HAP-1 (cell line): Measurements from ENCODE around the gene ADD2.

ENCODE experiments used
- DNase-seq, 2 experiments: peaks; one replicate each; pipeline ENCODE4 v3.0.0-alpha.2; 2016 to 2020; ENCODE audit warnings: low spot score in 2 of 2
- H3K27me3 ChIP-seq: fragments of 250-450 bp; sonication (Bioruptor Pico); 2 replicates; pipeline ENCODE4 v1.5.1; 2020; ENCODE audit warnings: low read depth, mild to moderate bottlenecking, moderate library complexity
- H3K36me3 ChIP-seq: fragments of 250-450 bp; sonication (Bioruptor Pico); replicated peaks from 2 replicates; pipeline ENCODE4 v1.5.1; 2020; ENCODE audit warnings: mild to moderate bottlenecking
- H3K4me1 ChIP-seq: fragments of 250-450 bp; sonication (Bioruptor Pico); 2 replicates; pipeline ENCODE4 v1.5.1; 2020; ENCODE audit warnings: mild to moderate bottlenecking
- H3K4me3 ChIP-seq: fragments of 250-450 bp; sonication (Bioruptor Pico); 2 replicates; pipeline ENCODE4 v1.5.1; 2020; ENCODE audit warnings: mild to moderate bottlenecking, moderate library complexity
- H3K9me3 ChIP-seq: fragments of 250-450 bp; sonication (Bioruptor Pico); 2 replicates; pipeline ENCODE4 v1.5.1; 2020; ENCODE audit warnings: mild to moderate bottlenecking, moderate library complexity
- in situ Hi-C: fragments of 300-500 bp; cut with MboI; formaldehyde crosslinking; loops from 3 replicates; pipeline ENCODE4 v1.14.3; 2020; ENCODE audit warnings: low sequenced_read_pairs, inconsistent platforms, mixed read lengths

ADD2 gene

DNA sequence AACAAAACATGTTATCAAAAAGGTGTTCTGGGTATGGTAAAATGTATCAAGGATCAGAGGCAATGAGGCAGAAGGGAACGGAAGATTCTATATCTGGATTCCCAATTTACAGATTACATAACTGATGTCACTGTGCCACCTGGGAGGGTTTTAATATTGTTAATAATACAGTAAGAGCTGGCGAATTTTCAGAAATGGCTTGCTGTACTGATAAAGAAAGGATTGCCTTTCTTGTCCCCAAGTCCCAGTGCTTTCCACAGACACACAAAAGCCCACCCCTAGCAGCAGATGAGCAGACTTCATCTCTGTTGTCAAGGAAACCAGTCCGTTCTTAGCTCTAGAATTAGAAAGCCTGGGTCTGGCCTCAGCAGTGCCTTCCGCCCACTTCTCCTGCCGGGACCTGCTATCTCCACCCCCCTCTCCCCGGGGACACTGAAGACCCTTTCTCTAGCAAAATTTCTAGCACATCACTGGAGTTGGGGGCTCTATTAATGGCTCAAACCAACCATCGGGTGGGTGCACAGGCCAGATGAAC, 34.3 kb downstream of the ADD2 start:
- H3K4me1 ChIP-seq = peaks cover 9% of the 10 kb centered on the region
- no peaks in the 10 kb centered on the region for H3K9me3 ChIP-seq
- DNase-seq = no peak
- in situ Hi-C loops = no loop called here
- H3K4me3 ChIP-seq = no peak overlapping the region
- H3K36me3 ChIP-seq = no peaks in the 10 kb centered on the region
- no peaks in the 10 kb centered on the region for H3K27me3 ChIP-seq

DNA sequence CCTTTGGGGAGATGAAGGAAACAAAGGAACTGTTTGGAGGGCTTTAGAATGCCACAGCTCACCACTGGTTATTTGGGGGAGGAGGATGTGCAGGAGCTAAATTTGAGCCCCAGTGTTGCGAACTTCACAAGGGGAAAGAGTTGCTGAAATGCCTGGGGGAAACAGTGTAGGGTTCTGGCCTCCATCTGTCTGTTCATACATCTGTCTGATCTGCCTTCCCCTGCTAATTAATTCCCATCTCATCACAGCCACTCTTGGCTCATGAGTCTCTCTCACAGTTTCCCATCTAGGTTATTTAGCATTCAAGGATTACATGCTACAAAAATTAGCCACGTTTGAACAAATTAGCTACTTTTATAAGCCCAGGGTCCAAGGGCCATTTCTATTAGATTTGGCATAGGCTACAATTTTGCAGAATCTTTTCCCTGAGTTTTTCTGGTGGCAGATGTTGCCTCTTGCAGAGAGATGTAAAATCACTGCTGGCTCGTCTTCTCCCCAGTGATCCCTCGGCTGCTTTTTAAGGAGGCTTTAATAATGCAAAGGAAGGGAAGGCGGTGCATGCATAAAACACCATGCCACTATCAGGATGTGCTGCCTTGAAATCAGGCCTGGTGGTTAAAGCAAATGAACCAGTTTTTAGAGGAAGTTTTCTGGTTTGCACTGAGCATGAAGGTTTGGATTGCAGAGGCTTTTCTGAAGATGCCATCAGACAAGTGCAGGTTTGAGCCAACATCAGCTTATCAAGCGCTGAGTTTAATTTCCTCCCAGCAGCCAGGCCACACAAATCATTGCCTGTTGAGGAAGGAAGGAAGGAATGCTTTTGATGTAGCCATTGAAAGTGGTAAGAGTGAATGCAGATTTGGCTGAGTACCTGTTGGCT, 35.0 kb downstream of the ADD2 start:
- H3K4me1 ChIP-seq = peaks cover 9% of the 10 kb centered on the region
- no peak for DNase-seq
- in situ Hi-C loops = no loop called here
- no peak overlapping the region for H3K4me3 ChIP-seq
- H3K9me3 ChIP-seq = no peaks in the 10 kb centered on the region
- H3K27me3 ChIP-seq = no peaks in the 10 kb centered on the region
- H3K36me3 ChIP-seq = no peaks in the 10 kb centered on the region

DNA sequence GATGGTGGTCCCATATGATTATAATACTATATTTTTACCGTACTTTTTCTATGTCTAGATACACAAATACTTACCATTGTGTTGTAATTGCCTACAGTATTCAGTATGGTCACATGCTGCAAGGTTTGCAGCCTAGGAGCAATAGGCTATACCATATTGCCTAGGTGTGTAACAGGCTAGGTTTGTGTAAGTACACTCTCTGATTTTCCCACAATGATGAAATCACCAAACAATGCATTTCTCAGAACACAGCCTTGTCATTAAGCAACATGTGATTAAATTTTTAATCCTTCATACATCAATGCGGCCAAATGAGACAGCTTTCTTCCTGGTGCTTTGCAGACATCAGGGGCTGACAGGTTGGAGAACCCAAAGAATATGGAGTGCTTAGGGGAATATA, 37.3 kb downstream of the ADD2 start:
- H3K36me3 ChIP-seq = no peaks in the 10 kb centered on the region
- H3K27me3 ChIP-seq = no peaks in the 10 kb centered on the region
- in situ Hi-C loops = no loop called here

DNA sequence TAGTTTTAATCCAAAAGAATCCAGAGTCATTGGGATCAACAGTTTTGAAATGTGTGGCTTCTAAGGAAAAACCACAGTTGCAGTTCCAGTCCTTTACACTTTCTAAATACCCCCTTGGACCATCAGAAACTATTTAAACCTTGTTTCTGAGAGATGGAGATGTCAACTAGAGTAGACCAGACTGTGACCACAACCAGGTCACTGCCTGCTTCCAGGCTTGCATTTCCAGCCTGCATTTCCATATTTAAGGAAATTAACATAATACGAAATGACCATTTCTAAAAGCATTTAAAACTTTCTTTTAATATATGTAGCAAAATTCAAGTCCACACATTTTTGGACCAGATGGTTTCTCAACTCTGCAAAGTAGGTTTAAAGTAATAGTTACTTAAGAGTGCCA, 38.4 kb downstream of the ADD2 start:
- no peaks in the 10 kb centered on the region for H3K9me3 ChIP-seq
- H3K27me3 ChIP-seq = no peaks in the 10 kb centered on the region
- DNase-seq = no peak
- H3K4me3 ChIP-seq = no peak overlapping the region
- peaks cover under 1% of the 10 kb centered on the region for H3K4me1 ChIP-seq
- in situ Hi-C loops = no loop called here
- H3K36me3 ChIP-seq = no peaks in the 10 kb centered on the region

More for the DNA sequence above, 37.3 kb downstream of the ADD2 start:
- Histone ChIP-seq H3K4me1 (peaks cover 9% of the 10 kb centered on the region), H3K4me3 (no peak overlapping the region), H3K9me3 (no peaks in the 10 kb centered on the region)
- DNase-seq = no peak

DNA sequence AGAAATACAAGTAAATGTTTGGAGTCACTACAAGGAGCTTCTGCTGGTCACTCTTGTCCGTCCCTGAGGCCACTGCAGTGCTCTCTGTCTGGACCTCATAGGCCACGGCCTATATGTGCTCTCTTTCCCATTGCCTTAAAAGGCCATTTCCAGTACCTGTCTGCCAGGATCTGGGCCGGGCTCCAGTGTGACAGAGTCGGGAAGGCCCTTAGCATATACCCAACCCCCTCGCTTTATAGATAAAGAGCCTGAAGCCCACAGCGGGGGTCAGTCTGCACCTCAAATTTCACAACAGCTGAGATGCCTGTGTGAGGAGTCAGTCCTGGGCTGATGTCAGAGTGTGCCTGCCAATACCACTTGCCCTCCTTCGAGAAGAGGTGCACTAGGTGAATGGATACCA, 39.9 kb downstream of the ADD2 start:
- no peaks in the 10 kb centered on the region for H3K4me1 ChIP-seq
- DNase-seq = no peak
- H3K9me3 ChIP-seq = no peaks in the 10 kb centered on the region
- H3K36me3 ChIP-seq = no peaks in the 10 kb centered on the region
- no peaks in the 10 kb centered on the region for H3K27me3 ChIP-seq
- in situ Hi-C loops = no loop called here
- H3K4me3 ChIP-seq = no peak overlapping the region

DNA sequence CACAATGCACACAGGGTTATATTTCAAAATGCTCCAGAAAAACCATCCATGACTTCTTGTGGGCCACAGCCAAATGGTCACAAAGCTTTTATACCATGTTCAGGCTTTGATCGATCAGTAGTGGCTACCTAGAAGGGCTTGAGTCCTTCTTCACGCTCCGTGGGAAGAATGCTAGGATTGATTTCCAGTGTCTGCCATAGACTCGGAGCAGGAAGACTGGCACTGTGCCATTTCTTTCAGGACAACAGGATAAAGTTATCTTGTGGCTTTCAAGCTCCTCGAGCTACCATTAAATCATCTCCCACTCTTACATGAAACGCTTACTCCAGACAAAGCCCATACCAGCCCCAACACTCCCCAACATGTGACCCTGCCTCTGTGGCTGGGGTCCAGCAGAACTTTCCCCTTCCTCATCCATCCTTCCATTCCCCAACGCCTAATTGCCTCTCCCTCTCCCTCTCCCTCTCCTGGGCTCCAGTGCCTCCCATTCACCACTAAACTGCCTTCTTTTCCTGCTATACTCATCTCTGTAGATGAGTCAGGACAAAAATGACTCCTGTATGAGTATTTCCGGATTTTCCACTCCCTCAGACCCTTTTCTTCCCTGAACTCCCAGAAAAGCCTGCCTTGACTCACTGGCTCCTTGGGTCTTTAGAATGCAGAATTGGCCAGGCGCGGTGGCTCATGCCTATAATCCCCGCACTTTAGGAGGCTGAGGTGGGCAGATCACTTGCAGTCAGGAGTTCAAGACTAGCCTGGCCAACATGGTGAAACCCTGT, 40.9 kb downstream of the ADD2 start:
- Histone ChIP-seq H3K4me1 (no peaks in the 10 kb centered on the region), H3K27me3 (no peaks in the 10 kb centered on the region), H3K4me3 (no peak overlapping the region)

DNA sequence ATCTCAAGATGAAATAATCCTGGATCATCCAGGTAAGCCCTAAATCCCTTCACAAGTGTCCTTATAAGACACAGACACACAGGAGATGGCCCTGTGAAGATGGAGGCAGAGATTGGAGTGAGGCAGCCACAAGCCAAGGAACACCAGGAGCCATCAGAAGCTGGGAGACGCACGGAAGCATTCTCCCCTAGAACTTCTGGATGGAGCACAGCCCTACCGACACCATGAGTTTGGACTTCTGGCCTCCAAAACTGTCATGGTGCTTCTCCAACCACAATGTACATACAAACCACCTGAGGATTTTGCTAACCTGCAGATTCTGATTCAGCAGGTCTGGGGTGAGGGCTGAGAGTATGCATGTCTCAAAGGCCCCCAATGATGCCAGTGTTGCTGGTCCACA, 42.5 kb downstream of the ADD2 start:
- H3K36me3 ChIP-seq = no peaks in the 10 kb centered on the region
- no peaks in the 10 kb centered on the region for H3K4me1 ChIP-seq
- no peaks in the 10 kb centered on the region for H3K9me3 ChIP-seq
- H3K4me3 ChIP-seq = no peak overlapping the region
- no peaks in the 10 kb centered on the region for H3K27me3 ChIP-seq
- DNase-seq = no peak
- in situ Hi-C loops = no loop called here

More for the DNA sequence above, 40.9 kb downstream of the ADD2 start:
- no peak for DNase-seq
- in situ Hi-C loops = no loop called here
- Histone ChIP-seq H3K36me3 (no peaks in the 10 kb centered on the region), H3K9me3 (no peaks in the 10 kb centered on the region)

DNA sequence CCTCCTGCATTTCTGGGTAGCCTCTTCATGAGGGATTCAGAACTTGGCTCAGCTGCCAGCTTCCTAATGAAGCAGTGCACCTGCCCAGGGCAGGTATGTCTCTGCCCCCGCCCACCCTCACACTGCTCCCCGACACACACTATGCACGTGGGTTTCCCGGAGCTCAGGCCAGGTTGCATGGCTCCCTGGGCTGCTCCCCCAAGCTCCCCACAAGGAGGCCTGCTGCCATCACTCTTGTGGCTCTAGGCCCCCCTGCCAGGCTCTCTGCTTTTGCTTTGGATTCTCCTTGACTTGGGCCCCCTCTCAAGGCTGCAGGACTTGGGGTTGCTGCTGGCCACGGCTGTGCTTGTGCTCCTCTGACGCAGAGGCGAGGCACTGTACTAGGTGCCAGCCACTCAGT, 43.6 kb downstream of the ADD2 start:
- in situ Hi-C loops = no loop called here
- no peaks in the 10 kb centered on the region for H3K27me3 ChIP-seq
- H3K4me3 ChIP-seq = no peak overlapping the region
- no peaks in the 10 kb centered on the region for H3K36me3 ChIP-seq
- DNase-seq = no peak
- no peaks in the 10 kb centered on the region for H3K4me1 ChIP-seq
- H3K9me3 ChIP-seq = no peaks in the 10 kb centered on the region

DNA sequence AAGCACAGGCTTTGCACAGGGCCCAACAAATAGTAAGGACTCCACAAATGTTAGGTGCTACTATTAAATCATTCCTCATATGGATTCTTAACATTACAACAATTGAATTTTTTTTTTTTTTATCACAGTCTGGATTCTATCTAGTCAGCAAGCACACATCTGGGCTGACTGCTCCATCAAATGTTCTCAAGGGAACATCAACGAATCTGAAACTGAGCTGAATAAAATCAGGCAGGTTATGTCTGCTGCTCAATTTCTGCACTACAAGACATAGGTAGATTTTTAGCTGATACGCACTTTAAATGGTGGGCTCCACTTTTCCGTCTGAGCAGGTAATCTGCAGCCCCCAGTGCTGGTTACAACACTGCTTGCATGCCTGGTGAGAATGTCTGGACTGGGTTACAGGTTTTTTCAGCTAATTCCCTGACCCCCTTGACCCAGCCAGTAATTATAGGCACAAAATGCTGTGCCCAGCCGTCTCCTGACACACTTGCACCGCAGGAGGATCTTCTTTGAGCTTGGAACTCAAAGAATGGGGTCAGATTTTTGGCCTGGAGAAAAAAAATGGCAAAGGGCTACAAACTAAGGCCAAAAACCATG, 44.6 kb downstream of the ADD2 start:
- no peak for DNase-seq
- Histone ChIP-seq H3K9me3 (no peaks in the 10 kb centered on the region), H3K27me3 (no peaks in the 10 kb centered on the region), H3K4me3 (no peak overlapping the region), H3K36me3 (no peaks in the 10 kb centered on the region), H3K4me1 (no peaks in the 10 kb centered on the region)
- in situ Hi-C loops = no loop called here

DNA sequence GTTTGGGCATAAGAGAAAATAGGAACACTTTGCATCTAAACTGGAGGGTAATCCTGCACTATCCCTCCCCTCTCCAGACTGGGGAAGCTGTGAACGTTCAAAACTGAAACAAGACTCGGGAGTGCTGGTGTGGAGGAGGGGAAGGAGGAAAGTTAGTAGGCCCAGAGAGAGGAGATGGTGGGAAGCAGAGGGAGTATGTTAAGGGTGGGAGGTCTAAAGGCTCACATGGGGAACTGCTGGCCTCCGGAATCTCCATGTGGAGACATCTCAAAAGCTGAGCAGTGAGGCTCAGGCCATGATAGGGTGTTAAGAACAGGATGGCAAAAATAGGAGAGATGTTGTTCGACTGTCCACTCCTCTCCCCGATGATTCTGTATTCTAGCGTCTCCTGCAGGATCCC, 47.9 kb downstream of the ADD2 start:
- Histone ChIP-seq H3K4me1 (peaks cover 7% of the 10 kb centered on the region), H3K36me3 (no peaks in the 10 kb centered on the region), H3K4me3 (no peak overlapping the region), H3K9me3 (no peaks in the 10 kb centered on the region), H3K27me3 (no peaks in the 10 kb centered on the region)
- no peak for DNase-seq
- in situ Hi-C loops = no loop called here

DNA sequence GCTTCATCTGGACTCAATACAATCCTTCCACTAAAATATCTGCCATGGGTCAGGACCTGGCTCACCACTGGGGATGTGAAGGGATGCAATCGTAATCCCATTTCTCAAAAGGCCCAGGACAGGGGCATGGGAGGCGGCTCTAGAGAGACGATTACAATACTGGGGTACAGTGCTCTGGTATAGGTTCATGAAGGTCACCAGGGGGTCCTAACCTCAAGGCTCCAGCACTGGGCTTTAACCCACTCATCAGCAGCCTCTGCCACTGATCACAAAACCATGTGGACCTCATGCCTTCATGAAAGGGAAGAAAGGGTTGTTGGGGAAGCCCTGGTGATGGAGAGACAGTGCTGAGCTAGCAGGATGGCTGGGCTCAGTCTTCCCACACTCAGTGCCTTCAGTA, 48.8 kb downstream of the ADD2 start:
- no peaks in the 10 kb centered on the region for H3K36me3 ChIP-seq
- no peak for DNase-seq
- H3K27me3 ChIP-seq = no peaks in the 10 kb centered on the region
- peaks cover 16% of the 10 kb centered on the region for H3K4me1 ChIP-seq
- no peaks in the 10 kb centered on the region for H3K9me3 ChIP-seq
- no peak overlapping the region for H3K4me3 ChIP-seq
- in situ Hi-C loops = no loop called here

DNA sequence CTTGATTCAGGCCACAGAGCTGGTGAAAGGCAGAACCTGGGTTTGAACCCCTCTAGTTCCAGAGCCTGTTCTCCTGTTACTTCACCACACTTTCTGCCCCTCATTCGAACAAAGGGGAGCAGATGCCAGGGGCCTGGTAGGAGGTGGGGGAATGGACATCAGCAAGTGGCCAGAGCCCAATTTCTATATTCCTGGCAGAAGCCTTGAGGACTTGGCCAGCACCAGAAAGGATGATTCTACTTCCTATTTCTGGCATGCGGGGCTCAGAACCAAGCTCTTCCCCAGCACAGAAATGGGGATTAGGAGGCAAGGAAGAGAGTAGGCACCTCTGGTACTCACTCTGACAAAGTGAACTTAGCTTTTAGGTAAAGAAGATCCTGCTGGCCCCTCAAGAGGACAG, 49.3 kb downstream of the ADD2 start:
- Histone ChIP-seq H3K4me3 (no peak overlapping the region), H3K36me3 (no peaks in the 10 kb centered on the region), H3K9me3 (no peaks in the 10 kb centered on the region), H3K4me1 (peaks cover 20% of the 10 kb centered on the region), H3K27me3 (no peaks in the 10 kb centered on the region)
- in situ Hi-C loops = no loop called here
- DNase-seq = no peak

DNA sequence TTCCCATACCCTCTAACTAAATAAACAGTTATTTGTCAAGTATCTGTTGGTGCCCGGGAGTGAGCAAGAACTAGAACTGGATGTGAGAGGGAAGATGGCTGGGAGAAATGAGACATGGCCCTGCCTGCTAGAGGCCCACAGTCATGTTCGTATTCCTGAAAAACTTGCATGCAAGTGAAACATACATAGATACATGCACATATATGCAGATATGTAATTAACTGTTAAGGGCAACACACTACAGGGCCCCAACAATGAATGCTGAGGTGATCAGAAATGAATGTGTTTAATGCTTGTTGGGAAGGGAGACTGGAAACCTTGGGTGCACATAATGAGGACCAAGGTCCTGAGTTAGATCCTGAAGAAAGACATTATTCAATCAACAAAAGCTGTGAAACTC, 49.8 kb downstream of the ADD2 start:
- Histone ChIP-seq H3K27me3 (no peaks in the 10 kb centered on the region), H3K4me1 (peaks cover 24% of the 10 kb centered on the region), H3K36me3 (no peaks in the 10 kb centered on the region), H3K9me3 (no peaks in the 10 kb centered on the region), H3K4me3 (no peak overlapping the region)
- in situ Hi-C loops = no loop called here
- DNase-seq = no peak
